ENCODE measurements around the gene ASTN2.

ASTN2 gene

DNA sequence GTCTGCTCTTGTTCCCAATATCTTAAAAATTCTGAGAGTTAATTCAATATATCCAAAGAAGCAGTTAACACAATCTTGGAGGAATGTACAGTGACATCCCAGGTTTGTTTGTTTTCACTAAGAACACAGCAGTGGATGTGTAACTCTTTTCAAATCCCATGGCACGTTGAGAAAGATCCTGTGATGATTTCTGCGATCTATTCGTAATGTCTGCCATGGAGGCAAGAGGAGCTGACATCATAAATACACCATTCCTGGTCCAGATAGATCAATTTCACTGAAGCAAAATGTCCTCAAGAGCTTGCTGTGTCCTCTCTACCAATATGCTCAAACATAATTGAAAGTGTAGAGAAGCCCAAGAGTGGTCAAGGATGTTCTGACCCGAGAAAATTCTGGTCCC is 980.5 kb downstream of the ASTN2 start:
- TF ChIP-seq, protein P1, sequence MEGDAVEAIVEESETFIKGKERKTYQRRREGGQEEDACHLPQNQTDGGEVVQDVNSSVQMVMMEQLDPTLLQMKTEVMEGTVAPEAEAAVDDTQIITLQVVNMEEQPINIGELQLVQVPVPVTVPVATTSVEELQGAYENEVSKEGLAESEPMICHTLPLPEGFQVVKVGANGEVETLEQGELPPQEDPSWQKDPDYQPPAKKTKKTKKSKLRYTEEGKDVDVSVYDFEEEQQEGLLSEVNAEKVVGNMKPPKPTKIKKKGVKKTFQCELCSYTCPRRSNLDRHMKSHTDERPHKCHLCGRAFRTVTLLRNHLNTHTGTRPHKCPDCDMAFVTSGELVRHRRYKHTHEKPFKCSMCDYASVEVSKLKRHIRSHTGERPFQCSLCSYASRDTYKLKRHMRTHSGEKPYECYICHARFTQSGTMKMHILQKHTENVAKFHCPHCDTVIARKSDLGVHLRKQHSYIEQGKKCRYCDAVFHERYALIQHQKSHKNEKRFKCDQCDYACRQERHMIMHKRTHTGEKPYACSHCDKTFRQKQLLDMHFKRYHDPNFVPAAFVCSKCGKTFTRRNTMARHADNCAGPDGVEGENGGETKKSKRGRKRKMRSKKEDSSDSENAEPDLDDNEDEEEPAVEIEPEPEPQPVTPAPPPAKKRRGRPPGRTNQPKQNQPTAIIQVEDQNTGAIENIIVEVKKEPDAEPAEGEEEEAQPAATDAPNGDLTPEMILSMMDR (IDR thresholded peaks at IDR 0.05; ENCODE audit: control extremely low read depth, extremely low read depth, low read depth, missing control alignments): no peak
- CTCF ChIA-PET: interaction anchor here (1.0 to 2.0 kb wide), 4 partner anchors 10 to 61 kb away, joined by 3 to 5 read pairs (median 4); no protein-coding TSS in a partner anchor
- DNase-seq (ENCODE audit: extremely low spot score): no peak
- POLR2A ChIA-PET: no interaction called here

- DNase-seq (ENCODE audit: extremely low spot score): no peak
- ChIA-PET POLR2A (no interaction called here), CTCF (interaction anchor here (0.7 kb wide), 1 partner anchor 21 kb away, joined by 3 read pairs; no protein-coding TSS in a partner anchor)
- TF ChIP-seq, protein P1 (IDR thresholded peaks at IDR 0.05; ENCODE audit: control extremely low read depth, extremely low read depth, low read depth, missing control alignments): no peak
These were observed 982.8 kb downstream of the ASTN2 start for GRCh38 chr9:116432051-116432450.

DNA sequence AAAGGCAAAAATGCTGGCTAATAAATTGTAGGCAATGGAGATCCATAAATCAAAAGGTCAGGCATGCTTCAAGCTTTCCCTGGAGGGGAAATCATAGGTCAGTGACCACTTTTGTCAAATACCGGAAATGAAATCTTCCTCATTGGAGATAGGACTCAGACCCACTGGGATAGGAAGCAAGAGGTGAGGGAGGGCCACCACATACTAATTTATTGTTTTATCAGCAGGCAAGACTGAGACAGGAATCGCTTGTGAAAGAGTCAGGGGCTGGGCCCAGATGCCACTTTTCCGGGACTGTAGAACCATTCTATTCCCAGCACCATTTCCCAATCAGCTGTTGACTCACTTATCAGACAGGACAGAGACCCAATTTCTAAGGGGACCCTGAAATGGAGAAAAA is 984.0 kb downstream of the ASTN2 start:
- ChIA-PET CTCF (interaction anchor here (1.0 to 1.7 kb wide), 3 partner anchors 9 to 17 kb away, joined by 3 read pairs; no protein-coding TSS in a partner anchor), POLR2A (no interaction called here)
- DNase-seq (ENCODE audit: extremely low spot score): no peak
- TF ChIP-seq, protein P1 (IDR thresholded peaks at IDR 0.05; ENCODE audit: control extremely low read depth, extremely low read depth, low read depth, missing control alignments): no peak

DNA sequence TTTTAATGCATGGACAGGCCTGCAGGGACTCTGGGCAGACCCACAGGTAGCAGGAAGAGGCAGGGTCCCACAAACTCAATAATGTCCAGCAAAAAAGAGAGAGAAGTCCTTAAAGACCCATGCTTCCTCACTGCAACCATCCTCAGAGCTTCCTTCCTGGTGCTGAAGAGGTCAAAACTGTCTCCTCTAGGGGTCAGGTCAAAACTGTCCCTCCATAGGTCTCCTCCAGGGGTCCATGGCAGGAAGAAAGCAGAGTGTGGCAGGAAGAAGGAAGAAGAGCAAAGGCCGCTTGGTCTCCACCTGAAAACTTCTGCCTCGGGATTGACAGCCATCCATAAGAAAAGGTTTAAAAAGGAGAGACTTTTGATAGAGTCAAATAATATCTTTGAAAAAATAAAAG is 989.6 kb downstream of the ASTN2 start:
- TF ChIP-seq, protein P1 (IDR thresholded peaks at IDR 0.05; ENCODE audit: control extremely low read depth, extremely low read depth, low read depth, missing control alignments): no peak
- POLR2A ChIA-PET: no interaction called here
- DNase-seq (ENCODE audit: extremely low spot score): no peak
- CTCF ChIA-PET: interaction anchor here (1.1 to 1.2 kb wide), 2 partner anchors 9 to 10 kb away, joined by 3 read pairs; no protein-coding TSS in a partner anchor

DNA sequence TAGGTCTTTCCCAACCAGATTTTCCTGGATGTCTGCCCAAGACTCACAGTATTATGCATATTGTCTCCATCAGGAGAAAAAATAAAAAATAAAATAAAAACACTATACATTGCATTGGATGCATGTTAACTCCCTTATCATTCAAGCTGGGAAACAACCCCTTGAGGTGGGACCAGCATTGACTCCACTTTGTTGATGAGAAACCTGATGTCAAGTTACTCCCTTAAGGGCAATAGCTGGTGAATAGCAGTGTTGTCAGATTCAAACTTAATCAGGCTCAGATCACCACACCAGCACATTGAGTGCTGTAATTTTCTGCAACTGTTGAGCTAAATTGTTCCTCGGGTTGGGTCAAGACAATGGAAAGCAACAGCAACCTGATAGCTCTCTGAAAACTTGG is 991.7 kb downstream of the ASTN2 start:
- ChIA-PET CTCF (interaction anchor here (0.7 to 3.2 kb wide), 5 partner anchors 10 to 30 kb away, joined by 3 to 19 read pairs (median 4); no protein-coding TSS in a partner anchor), POLR2A (no interaction called here)
- no peak for DNase-seq (ENCODE audit: extremely low spot score)

GRCh38 chr9:116422119-116422979 is 992.5 kb downstream of the ASTN2 start:
- POLR2A ChIA-PET: no interaction called here
- TF ChIP-seq, protein P1 (IDR thresholded peaks at IDR 0.05; ENCODE audit: control extremely low read depth, extremely low read depth, low read depth, missing control alignments): no peak
- CTCF ChIA-PET: interaction anchor here (1.3 to 3.2 kb wide), 4 partner anchors 11 to 20 kb away, joined by 3 to 19 read pairs (median 4); no protein-coding TSS in a partner anchor
- no peak for DNase-seq (ENCODE audit: extremely low spot score)

More for the DNA sequence above, 991.7 kb downstream of the ASTN2 start:
- TF ChIP-seq, protein P1 (IDR thresholded peaks at IDR 0.05; ENCODE audit: control extremely low read depth, extremely low read depth, low read depth, missing control alignments): no peak

Data from GM10248 (cell line).